ENCODE results near the gene HSD17B10.

HSD17B10 gene

GRCh38 chrX:53398216-53398615 lies 36.0 kb downstream of the HSD17B10 start:
- TF ChIP-seq CTCF (IDR thresholded peaks at IDR 0.05; ENCODE audit: low read depth, low read length, missing control alignments): no peak
- no peak overlapping the region for H3K4me3 ChIP-seq (ENCODE audit: low read depth, low read length)
- no peak for DNase-seq (ENCODE audit: low read depth)
- in situ Hi-C loops (cut with HindIII; ENCODE audit: low sequenced_read_pairs): no loop called here

GRCh38 chrX:53395605-53396298 lies 38.4 kb downstream of the HSD17B10 start:
- in situ Hi-C loops (cut with HindIII; ENCODE audit: low sequenced_read_pairs): no loop called here
- DNase-seq (ENCODE audit: low read depth): no peak
- no peak for TF ChIP-seq CTCF (IDR thresholded peaks at IDR 0.05; ENCODE audit: low read depth, low read length, missing control alignments)
- no peak overlapping the region for H3K4me3 ChIP-seq (ENCODE audit: low read depth, low read length)

- H3K4me3 ChIP-seq (ENCODE audit: low read depth, low read length): no peak overlapping the region
- in situ Hi-C loops (cut with HindIII; ENCODE audit: low sequenced_read_pairs): no loop called here
- no peak for TF ChIP-seq CTCF (IDR thresholded peaks at IDR 0.05; ENCODE audit: low read depth, low read length, missing control alignments)
- DNase-seq (ENCODE audit: low read depth): no peak
Measured at GRCh38 chrX:53383376-53384076, 50.6 kb downstream of the HSD17B10 start.

Data from astrocyte of the cerebellum (primary cell).